Smooth muscle cell (in vitro differentiated cells): ENCODE measurements around the gene CDKN2B. TPM values are rescaled to one million over a fixed set of nuclear protein-coding genes. Genes with fewer than 3 reads are reported as not detected.

Experiments used
- DNase-seq: peaks from one replicate; lab custom pipeline; 2025; ENCODE audit not compliant: unreplicated experiment; lab: John Stamatoyannopoulos, UW
- H2AFZ ChIP-seq: fragments of 200-600 bp; sonication (generic); 2 replicates; pipeline ENCODE4 v1.6.0; 2016; ENCODE audit warnings: antibody characterized with exemption, low read depth, mild to moderate bottlenecking
- H3F3A ChIP-seq: fragments of 200-600 bp; sonication (generic); 2 replicates; pipeline ENCODE4 v1.6.0; 2017; ENCODE audit warnings: antibody characterized with exemption, low read depth
- H3K27ac ChIP-seq: fragments of 200-600 bp; sonication (generic); 2 replicates; pipeline ENCODE4 v1.5.1; 2016; ENCODE audit warnings: low read depth, mild to moderate bottlenecking
- H3K27me3 ChIP-seq: fragments of 200-600 bp; sonication (generic); 2 replicates; pipeline ENCODE4 v1.6.1; 2016; ENCODE audit warnings: low read depth, mild to moderate bottlenecking
- H3K36me3 ChIP-seq: fragments of 200-600 bp; sonication (generic); 2 replicates; pipeline ENCODE4 v1.5.1; 2016; ENCODE audit warnings: low read depth
- H3K4me1 ChIP-seq: fragments of 200-600 bp; sonication (generic); 2 replicates; pipeline ENCODE4 v1.5.1; 2016; ENCODE audit warnings: low read depth
- H3K4me2 ChIP-seq: fragments of 200-600 bp; sonication (generic); 2 replicates; pipeline ENCODE4 v1.6.0; 2016; ENCODE audit warnings: mild to moderate bottlenecking
- H3K4me3 ChIP-seq: fragments of 200-600 bp; sonication (generic); 2 replicates; pipeline ENCODE4 v1.5.1; 2016; ENCODE audit warnings: mild to moderate bottlenecking
- H3K79me2 ChIP-seq: fragments of 200-600 bp; sonication (generic); 2 replicates; pipeline ENCODE4 v1.6.0; 2016; ENCODE audit warnings: low read depth, mild to moderate bottlenecking
- H3K9ac ChIP-seq: fragments of 200-600 bp; sonication (generic); 2 replicates; pipeline ENCODE4 v1.6.0; 2016; ENCODE audit warnings: low read depth
- H3K9me3 ChIP-seq: fragments of 200-600 bp; sonication (generic); replicated peaks from 2 replicates; pipeline ENCODE4 v1.5.1; 2016; ENCODE audit warnings: low read depth
- H4K20me1 ChIP-seq: fragments of 200-600 bp; sonication (generic); 2 replicates; pipeline ENCODE4 v1.6.0; 2016; ENCODE audit warnings: low read depth
- WGBS: methylation state at CpG from one replicate; pipeline ENCODE4 v1.1.7; 2016; ENCODE audit warnings: low lambda C conversion rate; 5-methylcytosine and 5-hydroxymethylcytosine counted together
- polyA plus RNA-seq: library from polyadenylated mRNA; unstranded; fragments of >200 nt; fragmentation: Nextera tagmentation; extraction: Ambion mirVana; gene quantifications from 2 replicates; pipeline ENCODE4 v1.2.1, GENCODE V29; 2016
- total RNA-seq: library from RNA; depleted of rRNA; stranded (reverse); fragments of >200 nt; gene quantifications from 2 replicates; pipeline ENCODE4 v1.2.3, GENCODE V29; 2014
- TF ChIP-seq, protein P1 (sequence below): fragments of 200-600 bp; sonication (generic); IDR thresholded peaks from 2 replicates; pipeline ENCODE4 v1.5.1; 2017; ENCODE audit warnings: borderline replicate concordance, mild to moderate bottlenecking, antibody characterized with exemption; ENCODE audit not compliant: insufficient read depth, poor library complexity, severe bottlenecking

The CDKN2B gene
- total and polyA plus RNA-seq, 2 experiments from 2014 or later = 116 to 184 TPM

DNA sequence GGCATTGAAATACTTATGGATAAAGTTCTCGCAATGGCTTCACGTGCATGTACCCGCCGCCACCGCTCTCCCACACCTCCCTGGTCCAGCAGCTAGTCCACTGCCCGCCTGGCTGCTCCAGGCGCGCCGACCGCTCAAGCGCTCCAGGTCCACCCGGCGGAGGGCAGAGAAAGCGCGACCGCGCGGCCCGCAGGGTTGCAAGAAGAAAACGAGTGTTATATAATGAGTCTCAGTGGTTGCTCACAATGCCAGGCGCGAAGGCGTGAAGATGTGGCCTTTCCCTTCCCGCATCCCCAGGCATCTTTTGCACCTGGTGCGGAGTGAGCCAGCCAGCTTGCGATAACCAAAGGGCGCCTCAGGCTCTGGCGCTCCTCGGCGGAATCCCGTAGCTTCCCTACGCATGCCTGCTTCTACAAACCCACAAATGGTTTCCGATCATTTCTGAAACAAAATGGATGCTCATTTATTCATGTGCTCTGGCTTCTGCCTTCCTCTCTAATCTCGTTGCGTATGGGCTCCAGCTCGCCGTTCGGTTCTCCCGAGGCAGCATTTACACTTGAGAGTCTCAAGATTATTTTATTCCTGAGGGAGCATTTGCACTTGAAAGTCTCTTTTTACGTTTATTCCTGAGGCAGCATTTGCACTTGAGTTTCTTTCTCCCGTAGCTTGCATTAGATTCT, 40.6 kb downstream of the CDKN2B start:
- H3K4me3 ChIP-seq = peak overlapping the region; percentile 4
- H3K4me1 ChIP-seq = peaks cover 6% of the 10 kb centered on the region
- H3K27ac ChIP-seq = no peak overlapping the region
- no peak for DNase-seq
- H3F3A ChIP-seq = no peaks in the 10 kb centered on the region
- no peaks in the 10 kb centered on the region for H3K9me3 ChIP-seq
- peaks cover 86% of the 10 kb centered on the region for H3K27me3 ChIP-seq
- H2AFZ ChIP-seq = no peak overlapping the region
- peak overlapping the region; percentile 78 for H3K4me2 ChIP-seq
- no peaks in the 10 kb centered on the region for H3K79me2 ChIP-seq
- H4K20me1 ChIP-seq = peaks cover 36% of the 10 kb centered on the region
- H3K36me3 ChIP-seq = no peaks in the 10 kb centered on the region
- H3K9ac ChIP-seq = no peak overlapping the region
- TF ChIP-seq, protein P1, sequence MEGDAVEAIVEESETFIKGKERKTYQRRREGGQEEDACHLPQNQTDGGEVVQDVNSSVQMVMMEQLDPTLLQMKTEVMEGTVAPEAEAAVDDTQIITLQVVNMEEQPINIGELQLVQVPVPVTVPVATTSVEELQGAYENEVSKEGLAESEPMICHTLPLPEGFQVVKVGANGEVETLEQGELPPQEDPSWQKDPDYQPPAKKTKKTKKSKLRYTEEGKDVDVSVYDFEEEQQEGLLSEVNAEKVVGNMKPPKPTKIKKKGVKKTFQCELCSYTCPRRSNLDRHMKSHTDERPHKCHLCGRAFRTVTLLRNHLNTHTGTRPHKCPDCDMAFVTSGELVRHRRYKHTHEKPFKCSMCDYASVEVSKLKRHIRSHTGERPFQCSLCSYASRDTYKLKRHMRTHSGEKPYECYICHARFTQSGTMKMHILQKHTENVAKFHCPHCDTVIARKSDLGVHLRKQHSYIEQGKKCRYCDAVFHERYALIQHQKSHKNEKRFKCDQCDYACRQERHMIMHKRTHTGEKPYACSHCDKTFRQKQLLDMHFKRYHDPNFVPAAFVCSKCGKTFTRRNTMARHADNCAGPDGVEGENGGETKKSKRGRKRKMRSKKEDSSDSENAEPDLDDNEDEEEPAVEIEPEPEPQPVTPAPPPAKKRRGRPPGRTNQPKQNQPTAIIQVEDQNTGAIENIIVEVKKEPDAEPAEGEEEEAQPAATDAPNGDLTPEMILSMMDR = no peak
- 5% methylated on average over 41 of the region's 41 CpGs for WGBS

DNA sequence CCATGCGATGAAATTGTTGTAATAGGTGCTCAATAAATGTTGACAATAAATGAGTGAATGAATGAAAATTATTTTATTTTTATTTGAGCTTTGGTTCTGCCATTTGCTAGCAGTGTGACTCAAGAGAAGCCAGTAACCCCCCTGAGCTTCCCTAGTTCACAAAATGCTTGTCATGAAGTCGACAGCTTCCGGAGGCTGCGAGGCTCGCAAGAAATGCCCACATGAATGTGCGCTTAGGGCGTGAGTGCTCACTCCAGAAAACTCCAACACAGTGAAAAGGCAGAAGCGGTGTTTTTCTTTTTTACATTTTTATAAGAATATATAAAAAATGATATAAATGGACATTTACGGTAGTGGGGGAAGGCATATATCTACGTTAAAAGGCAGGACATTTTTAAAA, 41.4 kb downstream of the CDKN2B start:
- Histone ChIP-seq H3K4me1 (peaks cover 6% of the 10 kb centered on the region), H3K9me3 (no peaks in the 10 kb centered on the region), H3F3A (no peaks in the 10 kb centered on the region), H3K4me3 (peak overlapping the region; percentile 4), H3K79me2 (no peaks in the 10 kb centered on the region), H3K27me3 (peaks cover 83% of the 10 kb centered on the region), H3K9ac (no peak overlapping the region), H4K20me1 (peaks cover 31% of the 10 kb centered on the region), H3K27ac (no peak overlapping the region), H3K36me3 (no peaks in the 10 kb centered on the region), H2AFZ (no peak overlapping the region), H3K4me2 (peak overlapping the region; percentile 78)
- no peak for DNase-seq
- WGBS = 30% methylated on average over 10 of the region's 10 CpGs
- TF ChIP-seq, protein P1 = no peak

DNA sequence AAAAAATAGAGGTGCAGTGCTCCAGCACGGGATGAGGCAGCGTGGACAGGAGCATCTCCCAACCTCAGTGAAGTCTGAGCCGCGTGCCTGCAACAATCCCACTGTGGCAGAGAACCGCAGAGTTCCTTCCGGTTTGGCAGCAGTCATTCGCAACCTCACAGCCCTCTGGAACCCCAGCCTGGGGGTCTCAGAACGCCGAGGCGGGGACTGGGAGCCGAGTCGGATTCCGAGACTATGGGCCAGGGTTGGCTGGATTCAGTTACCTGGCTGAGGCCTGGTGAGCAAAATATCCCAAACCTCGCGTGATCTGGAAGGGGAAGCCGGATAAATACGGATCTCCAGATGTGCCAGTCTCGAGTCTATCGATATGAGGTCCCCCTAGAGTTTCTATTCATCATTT, 41.9 kb downstream of the CDKN2B start:
- 29% methylated on average over 19 of the region's 19 CpGs for WGBS
- H3K9ac ChIP-seq = no peak overlapping the region
- H3K4me3 ChIP-seq = no peak overlapping the region
- TF ChIP-seq, protein P1 = no peak
- no peak overlapping the region for H2AFZ ChIP-seq
- H3K9me3 ChIP-seq = no peaks in the 10 kb centered on the region
- peaks cover 78% of the 10 kb centered on the region for H3K27me3 ChIP-seq
- H3K79me2 ChIP-seq = no peaks in the 10 kb centered on the region
- DNase-seq = no peak
- H3F3A ChIP-seq = no peaks in the 10 kb centered on the region
- H3K4me2 ChIP-seq = no peak overlapping the region
- no peak overlapping the region for H3K27ac ChIP-seq
- H3K4me1 ChIP-seq = peaks cover 6% of the 10 kb centered on the region
- peaks cover 25% of the 10 kb centered on the region for H4K20me1 ChIP-seq
- no peaks in the 10 kb centered on the region for H3K36me3 ChIP-seq
